Iris pigment epithelial cell (primary cell): ENCODE results near the gene PPARG.
A peak's percentile ranks its signal among the peaks of the same experiment; 100 is the strongest.
"Not testable (repeated sequence)": the region's sequence is repeated elsewhere in the genome, so short reads cannot be mapped to it uniquely, and the experiment has no call there.

Source experiments
- DNase-seq: peaks from one replicate; pipeline ENCODE4 v3.0.0-alpha.2; 2011; ENCODE audit warnings: low read depth

Gene PPARG

DNA sequence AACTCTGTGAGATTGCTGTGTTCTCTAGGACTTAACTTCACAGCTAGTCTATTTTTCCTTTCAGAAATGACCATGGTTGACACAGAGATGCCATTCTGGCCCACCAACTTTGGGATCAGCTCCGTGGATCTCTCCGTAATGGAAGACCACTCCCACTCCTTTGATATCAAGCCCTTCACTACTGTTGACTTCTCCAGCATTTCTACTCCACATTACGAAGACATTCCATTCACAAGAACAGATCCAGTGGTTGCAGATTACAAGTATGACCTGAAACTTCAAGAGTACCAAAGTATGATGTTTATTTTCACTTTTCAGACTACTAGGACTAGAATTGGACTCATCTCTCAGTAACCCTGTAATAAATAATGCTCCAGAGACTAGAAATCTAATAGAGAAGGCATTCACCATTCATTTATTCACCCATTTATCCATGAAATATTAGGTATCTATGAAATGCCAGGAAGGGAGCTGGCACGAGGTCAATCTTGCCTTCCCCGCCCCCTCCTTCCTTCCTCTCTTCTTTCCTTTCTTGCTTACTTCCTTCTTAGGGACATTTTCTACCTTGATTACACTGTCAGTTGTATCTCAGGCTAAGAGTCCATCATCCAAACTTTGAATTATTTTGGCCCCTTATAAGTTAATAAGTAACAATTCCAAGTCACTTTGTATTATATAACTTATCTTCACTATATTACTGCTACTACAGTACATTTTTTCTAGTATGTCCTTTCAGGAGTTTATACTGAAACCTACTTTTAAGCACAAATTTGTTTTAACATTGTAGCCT is 91.0 kb downstream of the PPARG start:
- no peak for DNase-seq

DNA sequence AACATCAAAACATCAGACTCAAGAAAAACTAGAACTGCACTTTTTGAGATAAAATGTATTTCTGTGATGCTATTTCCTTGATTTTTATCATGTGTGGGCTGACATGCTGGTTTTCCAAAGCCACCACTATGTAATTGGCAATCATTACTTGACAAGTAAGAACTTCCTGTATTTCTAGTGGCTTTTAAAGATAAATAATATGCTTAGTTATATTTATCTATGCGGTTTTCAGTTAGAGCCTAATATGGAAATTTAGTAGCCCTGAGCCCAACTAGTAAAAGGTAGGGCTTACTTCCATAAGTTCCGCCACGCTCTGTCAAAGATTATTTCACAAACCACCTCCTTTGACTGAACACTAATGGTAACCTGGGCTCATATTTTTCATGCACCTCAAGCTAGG is 91.6 kb downstream of the PPARG start:
- DNase-seq = no peak

DNA sequence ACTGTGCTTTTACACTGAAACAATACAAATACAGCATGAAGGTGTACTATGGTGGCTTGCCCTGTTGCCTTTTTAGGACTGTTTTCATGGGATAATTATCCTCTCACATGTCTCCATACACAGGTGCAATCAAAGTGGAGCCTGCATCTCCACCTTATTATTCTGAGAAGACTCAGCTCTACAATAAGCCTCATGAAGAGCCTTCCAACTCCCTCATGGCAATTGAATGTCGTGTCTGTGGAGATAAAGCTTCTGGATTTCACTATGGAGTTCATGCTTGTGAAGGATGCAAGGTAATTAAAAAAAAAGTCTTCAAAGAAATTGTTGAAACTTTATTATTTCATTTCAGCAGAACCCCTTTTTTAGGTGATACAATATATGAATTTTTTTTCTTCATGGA is 92.3 kb downstream of the PPARG start:
- DNase-seq = no peak

DNA sequence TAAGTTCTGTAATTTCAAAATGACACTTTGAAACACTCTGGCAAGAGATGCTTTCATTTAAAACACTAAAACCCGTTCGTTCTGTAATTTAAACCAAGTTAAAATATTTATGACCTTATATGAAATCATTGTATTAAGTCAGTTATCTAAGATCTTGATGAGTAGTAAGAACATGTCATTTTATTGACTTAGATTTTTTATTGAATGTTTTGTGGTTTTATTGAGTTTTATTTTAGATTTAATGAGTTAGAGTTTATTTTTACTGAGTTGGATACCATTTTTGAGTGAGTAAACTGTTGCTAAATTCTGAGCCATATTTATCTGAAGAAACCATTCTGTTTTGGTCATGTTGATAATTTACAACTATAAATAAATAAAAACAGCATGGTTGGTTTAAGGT is 94.3 kb downstream of the PPARG start:
- DNase-seq = no peak

DNA sequence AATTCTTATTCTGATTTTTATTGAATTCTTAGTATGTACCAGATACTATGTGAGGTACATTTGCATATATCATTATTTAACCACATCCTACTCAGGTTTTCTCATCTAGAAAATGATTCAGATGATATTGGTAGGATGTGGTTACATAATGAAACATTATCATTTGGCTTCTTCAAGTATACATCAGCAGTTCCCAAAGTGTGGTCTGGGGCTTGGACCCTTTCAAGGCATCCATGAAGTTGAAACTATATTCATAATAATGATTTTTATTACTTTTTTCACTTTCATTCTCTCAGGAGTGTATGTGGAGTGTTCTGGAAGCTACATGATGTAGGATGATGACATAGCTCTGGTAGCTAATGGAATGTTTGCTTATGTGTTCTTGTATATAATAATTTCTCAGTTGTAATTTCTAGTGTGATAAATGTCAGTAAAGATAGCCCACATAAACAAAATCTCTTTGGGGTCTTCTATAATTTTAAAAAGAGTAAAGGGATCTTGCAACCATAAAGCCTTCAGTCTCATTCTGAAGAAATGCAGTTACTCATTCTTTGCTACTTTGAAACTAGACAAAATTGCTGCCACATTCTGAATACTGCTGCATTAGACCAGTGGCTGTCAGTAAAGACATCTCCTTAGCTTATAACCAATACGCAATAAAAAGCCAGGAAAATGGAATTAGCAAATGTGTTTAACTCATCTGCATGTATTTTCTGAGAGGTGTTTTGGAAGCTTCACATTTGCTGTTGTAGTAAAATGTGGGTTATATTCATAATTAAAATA is 95.8 kb downstream of the PPARG start:
- peak; percentile 48 for DNase-seq

DNA sequence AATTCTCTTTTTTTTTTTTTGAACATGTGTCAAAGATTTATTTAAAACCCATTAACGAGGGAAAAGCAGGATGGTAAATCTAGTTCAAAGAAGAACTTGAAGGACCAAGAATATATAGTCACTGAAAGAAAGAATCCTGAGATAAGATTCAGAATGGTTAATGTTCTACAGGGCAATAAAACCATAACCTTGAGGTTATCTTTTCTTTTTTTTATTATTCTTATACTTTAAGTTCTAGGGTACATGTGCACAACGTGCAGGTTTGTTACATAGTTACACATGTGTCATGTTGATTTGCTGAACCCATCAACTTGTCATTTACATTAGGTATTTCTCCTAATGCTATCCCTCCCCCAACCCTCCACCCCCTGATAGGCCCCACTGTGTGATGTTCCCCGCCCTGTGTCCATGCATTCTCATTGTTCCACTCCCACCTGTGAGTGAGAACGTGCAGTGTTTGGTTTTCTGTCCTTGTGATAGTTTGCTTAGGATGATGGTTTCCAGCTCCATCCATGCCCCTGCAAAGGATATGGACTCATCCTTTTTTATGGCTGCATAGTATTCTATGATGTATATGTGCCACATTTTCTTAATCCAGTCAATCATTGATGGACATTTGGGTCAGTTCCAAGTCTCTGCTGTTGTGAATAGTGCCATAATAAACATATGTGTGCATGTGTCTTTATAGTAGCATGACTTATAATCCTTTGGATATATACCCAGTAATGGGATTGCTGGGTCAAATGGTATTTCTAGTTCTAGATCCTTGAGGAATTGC is 97.8 kb downstream of the PPARG start:
- not testable (repeated sequence) for DNase-seq

DNA sequence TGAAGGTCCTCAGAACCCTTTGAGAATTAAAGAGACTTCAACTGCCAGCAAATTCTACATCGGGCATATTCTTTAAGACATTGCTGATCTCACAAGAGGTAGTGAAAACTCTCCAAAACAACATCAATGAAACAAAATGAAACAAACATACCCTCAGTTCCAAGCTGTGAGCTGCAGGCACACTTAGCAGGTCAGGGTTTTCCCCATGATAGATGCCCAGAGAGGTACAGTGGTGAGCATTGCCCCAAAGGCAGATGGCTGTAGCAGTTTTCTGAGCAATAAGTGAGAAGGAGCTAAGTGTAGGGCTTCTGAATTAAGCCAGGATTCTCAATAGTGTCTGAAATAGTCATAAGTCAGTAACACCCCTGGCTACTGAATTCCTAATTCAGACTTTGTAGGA is 99.3 kb downstream of the PPARG start:
- DNase-seq = no peak

DNA sequence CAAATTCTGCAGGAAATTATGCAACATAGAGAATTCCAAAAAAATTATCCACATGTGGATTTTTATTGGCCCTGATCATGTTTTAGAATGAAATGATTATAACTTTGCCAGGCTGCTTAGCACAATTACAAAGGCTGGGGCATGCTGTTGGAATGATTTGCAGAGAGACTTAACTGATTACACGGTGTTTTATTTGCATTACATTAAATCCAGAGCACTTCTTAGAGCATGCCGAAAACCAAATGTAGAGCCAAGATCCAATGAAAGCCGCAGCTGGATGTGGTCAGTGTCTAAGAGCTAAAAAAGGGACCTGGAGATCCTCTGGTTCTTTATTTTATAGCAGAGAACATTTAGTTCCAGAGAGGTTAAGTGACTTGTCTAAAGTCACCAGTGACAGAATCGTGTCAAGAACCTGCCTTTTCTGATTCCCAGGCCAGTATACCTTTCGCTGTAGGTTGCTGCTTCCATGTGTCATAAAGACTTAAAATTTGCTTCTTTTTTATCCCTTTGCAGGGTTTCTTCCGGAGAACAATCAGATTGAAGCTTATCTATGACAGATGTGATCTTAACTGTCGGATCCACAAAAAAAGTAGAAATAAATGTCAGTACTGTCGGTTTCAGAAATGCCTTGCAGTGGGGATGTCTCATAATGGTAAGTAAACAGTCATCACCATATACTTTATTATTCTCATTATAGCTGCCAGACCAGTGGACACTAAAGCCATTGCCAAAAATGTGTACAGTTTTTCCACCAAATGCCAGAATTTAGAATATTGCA is 103.4 kb downstream of the PPARG start:
- DNase-seq = no peak

DNA sequence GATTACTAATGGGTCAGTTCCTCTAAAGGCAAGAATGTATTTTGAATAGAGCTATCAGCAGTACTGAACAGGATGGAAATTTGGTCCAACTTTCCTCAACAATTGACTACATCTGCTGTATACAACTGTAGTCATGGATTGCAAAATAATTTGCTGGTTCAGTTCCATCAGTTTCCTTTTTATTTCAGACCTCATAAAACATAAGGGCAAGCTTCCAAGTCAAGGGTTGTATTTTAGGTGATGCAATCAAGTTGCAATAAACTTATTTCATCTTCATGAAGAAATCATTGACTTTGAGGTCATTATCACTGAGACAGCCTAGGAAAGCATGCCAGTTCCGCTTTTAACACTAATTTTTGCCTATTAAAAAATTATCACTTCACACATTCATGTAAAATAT is 105.0 kb downstream of the PPARG start:
- DNase-seq = peak; percentile 92

DNA sequence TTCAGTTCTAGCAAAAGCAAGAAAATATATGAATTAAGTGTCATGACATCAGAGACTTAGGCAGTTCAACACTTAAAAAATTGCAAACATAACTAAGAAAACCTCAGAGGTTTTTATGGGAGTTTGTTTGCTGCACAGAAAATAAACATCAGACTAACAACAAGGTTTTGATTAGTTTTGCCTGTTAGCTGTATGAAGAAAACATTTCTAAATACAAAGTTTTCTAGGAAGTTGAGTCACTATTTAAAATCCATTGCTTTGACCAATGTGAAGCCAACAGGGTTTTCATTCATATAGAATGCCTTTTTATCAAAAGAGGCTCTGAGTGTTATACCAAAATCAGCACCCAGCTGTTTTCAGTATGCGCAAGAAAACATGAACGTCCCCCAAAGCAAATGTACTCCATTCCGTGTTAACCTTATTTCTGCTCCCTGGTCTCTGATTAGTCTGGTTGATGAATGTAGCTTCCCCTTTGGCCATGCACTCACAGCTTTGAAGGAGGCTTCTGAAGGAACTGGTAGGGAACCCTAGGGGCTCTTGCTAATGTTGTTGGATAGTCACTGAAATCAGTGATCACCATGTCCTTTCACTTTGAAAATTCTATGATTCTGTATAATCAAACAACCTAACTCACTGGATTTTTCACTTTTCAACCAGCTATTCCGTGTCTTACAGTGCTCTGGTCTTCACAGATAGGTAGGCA is 105.8 kb downstream of the PPARG start:
- DNase-seq = no peak

DNA sequence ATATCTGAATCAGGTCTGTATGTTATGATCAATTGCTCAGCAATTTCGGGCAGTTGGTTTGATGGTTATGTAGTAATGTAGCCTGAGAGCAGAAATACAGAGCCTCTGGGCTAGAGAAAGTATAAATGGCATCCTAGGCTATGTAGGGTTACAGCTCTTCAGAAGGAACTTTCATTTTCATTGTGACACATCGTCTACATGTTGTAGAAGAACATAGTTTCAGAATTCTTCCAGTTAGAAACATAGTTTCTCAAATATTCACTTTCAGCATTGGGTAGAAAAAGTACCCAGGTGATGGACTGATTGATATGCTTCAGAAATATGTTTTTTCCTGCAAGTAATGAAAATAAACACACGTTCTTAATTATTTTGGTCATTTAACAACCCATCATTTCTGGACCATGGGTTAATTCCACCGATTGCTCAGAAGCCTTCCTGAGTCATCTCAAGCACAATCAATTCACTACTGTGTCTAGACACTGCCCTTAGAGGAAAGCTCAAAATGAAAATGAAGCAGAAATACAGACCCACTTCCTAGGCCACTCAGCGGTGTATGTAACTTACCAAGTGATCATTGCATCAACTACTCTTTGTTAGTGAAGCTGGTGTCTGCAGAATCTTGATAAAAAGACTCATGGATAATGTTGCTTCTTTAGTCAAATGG is 106.6 kb downstream of the PPARG start:
- peak; percentile 42 for DNase-seq

DNA sequence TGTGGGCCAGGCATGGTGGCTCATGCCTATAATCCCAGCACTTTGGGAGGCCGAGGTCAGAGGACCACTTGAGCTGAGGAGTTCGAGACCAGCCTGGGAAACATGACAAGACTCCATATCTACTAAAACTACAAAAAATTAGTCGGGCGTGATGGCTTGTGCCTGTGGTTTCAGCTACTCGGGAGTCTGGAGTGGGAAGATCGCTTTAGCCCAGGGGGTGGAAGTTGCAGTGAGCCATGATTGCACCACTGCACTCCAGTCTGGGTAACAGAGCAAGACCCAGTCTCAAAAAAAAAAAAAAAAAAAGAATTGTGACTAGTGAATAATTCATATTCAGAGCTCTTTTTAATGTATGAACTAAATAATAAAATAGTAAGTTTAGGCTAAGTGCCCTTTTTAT is 107.6 kb downstream of the PPARG start:
- DNase-seq = no peak

DNA sequence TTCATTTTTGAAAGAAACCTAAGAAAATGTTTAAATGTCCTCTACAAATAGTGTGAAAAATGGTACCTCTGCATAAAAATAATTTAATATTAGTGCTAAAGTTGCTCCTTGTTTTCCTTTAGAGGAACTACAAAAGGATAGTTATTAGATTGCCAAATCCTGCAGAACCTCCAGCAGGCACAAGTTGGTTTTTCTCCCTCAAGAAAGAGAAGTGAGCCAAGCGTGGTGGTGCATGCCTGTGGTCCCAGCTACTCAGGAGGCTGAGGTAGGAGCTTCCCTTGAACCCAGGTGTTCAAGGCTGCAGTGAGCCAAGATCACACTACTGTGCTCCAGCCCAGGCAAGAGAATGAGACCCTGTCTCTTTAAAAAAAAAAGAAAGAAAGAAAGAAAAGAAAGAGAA is 110.4 kb downstream of the PPARG start:
- DNase-seq = no peak

DNA sequence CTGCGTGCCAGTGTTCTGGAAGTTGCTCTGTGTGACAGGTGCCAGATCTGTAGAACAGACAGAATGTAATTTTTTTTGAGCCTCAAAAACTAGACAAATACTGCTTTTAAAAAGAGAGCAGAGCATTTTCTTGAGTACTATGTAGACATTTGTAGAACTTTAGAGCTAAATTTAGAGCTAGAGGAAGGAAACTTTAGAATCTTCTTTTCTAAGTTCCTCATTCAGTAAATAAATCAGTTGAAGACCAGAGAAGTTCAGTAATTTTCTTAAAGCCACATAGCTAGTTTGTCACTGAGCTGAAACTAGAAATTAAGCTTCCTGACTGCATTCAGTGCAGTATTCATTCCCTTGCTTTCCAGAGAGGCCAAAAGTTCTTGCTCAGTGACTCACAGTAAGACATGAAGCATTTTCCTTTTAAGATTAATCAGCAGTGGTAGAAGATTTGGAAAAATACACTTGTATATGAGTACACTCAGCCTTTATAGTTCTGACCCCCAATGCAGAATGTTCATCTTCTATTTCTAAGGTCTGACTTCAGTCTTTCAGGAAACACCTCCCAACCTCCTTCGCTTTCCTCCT is 111.8 kb downstream of the PPARG start:
- DNase-seq = peak; percentile 86

DNA sequence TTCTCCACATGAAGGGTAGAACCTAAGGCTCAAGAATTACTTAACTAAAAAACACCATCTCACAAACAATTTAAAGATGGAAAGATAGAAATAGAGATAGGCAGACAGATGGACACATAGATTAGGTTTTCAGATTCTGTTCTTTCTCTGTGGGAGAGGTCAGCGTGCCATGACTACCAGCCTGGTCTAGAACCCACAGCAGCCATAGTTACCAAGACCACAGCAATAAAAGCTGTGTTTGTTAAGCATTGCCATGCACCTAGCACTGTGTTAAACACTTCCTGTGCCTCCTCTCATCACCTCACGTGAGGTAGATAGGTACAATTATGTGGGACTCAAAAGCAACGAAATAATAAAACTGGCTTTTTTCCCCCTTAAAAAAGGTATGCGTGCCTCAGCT is 112.3 kb downstream of the PPARG start:
- DNase-seq = no peak

DNA sequence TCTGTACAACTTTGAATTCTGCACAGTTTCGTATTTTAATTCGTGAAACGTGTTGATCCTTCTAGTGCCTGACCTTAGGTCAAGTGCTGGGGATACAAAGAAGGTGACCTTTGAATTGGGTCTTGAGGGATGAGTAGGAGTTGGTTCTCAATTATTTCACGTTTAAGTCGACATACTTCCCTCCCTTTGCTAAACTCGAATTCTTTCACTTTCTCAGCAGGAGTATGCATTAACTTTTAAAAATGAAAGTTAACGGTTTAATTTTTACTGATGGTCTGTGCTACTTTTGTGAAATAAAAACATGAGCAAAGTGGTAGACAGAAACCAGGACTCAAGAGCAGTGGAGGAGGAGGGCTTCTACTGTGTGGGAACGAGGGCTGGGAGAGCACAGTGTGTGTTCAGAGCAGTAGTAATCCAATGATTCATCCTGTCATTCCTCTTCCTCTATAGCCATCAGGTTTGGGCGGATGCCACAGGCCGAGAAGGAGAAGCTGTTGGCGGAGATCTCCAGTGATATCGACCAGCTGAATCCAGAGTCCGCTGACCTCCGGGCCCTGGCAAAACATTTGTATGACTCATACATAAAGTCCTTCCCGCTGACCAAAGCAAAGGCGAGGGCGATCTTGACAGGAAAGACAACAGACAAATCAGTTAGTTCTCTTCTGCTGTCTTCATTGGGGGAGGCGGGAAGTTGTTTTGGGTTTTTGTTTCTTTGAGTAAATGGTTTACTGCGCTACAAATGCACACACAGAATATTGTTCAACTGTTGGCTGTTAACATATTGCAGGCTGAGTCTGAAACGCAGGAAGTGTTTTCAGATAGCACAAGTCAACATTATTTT is 116.8 kb downstream of the PPARG start:
- DNase-seq = peak; percentile 99

DNA sequence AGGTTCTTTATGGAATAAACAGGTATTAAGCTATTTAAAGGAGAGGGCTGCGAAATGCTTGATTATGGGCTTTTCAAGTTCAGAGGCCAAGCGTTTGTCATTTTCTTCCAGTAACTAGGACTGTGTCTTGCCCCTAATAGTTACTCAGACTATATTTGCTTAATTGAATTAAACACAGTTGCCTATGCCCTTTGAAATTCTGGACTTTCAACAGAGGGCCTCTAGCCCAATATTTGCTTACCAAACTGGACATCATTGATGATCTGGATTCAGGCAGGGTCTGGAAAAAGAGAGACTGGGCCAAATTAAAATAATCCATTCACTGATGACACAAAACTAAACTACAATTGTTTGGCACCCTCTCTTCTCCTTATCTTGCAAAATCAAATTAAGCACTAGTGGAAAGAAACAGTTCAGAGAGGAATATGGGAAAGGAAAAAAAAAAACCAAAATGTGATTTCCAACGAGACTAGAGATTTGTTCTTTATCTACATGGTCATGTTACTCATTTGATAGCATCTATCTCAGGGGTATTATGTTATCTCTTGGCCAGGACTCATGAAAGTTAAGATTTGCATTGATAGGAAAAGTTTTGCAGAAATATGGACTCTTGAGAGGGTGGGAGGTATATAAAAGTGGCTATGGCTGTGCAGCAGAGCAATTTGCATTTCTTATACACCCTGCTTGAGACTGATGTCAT is 120.3 kb downstream of the PPARG start:
- DNase-seq = no peak

DNA sequence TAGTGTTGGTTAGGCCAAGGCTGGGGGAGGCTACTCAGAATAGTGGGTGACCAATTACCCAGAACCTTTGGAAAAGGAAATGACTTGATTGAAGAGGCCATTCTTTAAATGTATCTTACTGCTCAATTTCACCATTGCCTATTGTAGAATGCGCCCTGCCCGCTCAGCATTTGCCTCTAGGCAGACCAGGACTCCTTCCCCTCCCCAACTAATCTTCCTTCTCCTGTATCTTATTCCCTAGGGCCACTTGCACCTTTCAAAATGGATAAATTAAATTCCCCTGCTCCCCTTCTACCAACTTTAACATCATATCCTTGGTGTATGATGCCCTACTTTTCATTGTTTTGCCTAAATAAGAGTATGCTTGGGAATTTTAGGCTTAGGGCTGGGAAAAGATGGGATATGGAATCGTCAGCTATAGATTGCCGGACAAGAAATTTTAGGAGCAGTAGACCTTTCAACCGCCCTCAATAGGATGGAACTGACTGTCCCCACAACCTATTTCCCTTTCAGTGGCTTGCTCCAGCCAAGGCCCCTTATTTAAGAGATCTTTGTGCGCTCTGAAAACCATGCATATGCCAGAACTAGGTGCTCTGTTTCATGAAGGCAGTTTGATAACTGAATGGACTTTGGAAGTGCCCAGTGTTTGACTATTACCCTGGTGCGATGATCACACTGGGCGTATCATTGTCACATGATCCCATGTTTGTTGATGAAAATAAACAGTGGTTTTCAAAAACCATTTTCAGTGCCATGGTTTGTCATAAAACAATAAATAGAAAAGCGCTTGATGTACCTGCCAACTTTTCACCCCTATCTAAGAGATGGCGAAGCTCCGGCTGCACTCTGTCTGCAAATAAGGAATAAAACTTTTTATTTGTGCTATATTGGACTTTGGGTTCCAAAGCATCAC is 121.1 kb downstream of the PPARG start:
- no peak for DNase-seq
